Tongue (tissue), 2 donors: ENCODE results near the gene VDAC2. TPM values are rescaled to one million over a fixed set of nuclear protein-coding genes. Genes with fewer than 3 reads are reported as not detected.
A peak's percentile ranks its signal among the peaks of the same experiment; 100 is the strongest.

Experiments
- DNase-seq: peaks from one replicate; pipeline ENCODE4 v3.0.0-alpha.2; 2015
- total RNA-seq: library from RNA; depleted of rRNA; stranded (reverse); fragments of >200 nt; gene quantifications from one replicate; pipeline ENCODE4 v1.2.3, GENCODE V29; 2014

VDAC2 gene
- total RNA-seq, 1 donor from 2014 or later = 232 TPM

DNA sequence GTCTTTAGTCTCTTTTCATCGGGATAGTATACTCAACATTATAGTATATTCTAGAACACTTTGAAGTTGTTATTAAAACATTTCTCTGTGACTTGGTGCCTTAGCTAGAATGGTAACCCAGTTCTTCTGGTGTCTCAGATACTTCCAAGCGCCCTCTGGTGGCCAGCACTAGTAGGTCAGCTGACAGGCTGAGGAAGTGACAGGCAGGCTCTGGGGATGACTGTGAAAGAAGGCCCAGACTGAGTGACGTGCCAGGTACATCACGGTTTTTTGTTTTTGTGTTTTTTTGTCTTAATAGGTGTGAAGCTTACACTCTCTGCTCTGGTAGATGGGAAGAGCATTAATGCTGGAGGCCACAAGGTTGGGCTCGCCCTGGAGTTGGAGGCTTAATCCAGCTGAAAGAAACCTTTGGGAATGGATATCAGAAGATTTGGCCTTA is 20.0 kb downstream of the VDAC2 start:
- peak; percentile 93 for DNase-seq

DNA sequence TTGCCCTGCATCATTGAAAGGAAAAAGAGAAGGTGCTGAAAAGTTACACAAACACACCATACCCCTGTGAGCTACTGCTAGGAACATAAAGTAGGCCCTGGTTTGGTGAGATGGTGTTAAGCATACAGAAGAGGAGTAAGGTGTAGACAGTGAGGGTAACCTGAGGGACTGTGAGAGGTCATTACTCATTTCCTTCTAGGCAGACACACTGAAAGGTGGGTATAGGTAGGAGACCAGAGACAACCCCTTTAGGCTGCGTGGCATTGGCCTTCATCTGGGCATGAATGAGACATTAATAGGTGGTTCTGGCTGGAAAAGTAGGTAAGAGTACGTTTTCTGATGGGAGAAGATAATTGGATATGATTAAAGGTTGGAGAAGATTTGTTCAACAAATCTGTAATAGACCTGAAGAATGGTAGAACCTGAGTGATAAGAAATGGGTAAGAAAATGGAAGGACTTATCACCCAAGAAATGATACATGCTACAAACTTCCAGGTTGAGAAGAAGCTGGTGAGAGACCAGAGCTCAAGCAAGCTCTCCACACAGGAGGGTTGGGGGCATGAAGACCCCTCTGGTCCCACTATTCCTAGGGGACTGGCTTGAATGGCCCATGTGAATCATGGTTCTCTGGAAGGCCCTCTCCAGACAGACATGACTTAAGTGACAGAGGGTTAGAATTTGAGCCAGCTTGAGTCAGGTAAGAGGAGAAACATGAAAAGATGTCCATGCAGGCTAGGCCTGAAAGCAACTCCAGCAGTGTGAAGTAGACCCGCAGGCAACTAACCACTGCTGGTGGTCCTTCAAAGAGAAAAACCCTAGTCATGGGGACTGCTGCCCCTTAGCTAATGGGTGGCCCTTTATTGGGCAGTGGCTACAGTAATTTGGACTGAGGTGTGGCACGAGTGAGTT is 21.3 kb downstream of the VDAC2 start:
- no peak for DNase-seq

DNA sequence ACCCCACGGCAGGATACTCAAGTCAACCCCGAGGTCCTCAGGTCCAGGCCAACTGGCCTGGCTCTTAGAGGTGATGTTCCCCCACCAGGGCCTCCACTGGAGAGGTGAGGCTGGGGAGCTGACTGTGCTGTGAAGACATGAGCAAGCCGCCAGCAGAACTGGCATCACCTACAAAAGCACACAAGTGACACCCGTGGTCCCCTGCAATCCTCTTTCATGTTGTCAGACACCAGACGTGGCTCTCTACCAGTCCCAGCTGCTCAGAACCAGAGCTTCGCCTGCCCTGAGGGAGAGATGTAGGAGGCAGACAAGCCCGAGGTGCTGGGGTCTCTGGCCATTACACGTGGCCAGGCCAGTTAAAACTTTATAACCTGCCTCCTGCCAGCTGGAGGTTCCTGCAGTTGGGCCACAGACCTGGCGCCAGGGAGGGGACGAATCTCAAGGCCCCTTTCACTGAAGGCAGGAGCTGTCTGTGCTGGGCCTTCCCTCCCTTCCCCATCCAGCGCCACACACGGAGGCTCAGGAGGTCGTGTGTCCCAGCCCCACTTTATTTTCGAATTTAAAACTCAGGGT is 22.9 kb downstream of the VDAC2 start:
- no peak for DNase-seq

- peak; percentile 86 for DNase-seq
Measured at GRCh38 chr10:75234017-75234682, 23.6 kb downstream of the VDAC2 start.

GRCh38 chr10:75234683-75235374 is 24.2 kb downstream of the VDAC2 start:
- no peak for DNase-seq

DNA sequence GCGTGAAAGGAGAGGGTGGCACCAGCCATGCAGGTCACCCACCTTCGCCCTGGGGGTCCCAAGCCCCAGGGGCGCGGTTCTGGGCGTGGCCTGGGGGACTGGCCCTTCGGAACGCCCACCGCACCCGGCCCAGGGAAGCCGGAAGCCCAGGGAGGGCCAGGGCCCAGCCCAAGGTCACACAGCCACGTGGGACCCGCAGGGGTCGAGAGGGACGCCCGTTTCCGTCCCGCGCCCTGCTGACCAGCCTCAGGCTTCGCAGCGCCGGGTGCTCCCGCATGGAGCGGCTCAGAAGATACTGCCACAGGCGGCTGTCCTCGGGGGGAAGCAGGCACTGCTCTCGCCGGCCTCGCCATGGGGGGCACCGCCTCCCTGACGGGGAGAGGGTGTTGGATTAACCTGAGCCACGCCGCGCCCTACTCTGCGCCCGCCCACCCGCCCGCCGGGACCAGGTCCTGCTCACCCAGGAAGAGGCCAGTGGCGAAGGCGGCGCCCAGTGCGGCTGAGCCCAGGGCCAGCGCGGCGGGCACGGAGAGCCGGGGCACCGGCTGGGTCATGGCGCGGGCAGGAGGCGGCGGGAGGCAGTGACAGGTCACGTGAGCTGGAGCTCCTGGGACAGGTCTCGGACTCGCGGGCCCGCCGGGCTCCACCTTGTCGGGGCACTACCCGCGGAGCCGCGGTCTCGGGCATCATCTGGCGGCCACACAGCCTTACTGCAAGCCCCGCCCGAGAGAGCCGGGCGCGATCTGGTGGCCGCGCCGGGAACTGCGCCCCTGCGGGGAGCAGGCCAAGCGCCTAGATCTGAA is 25.0 kb downstream of the VDAC2 start, which contains the start of gene COMTD1:
COMTD1 (minus strand) TSS at position 583 of the 803 bp plus-strand sequence; CDS start at position 554, 29 bp downstream.
- peak; percentile 93 for DNase-seq

DNA sequence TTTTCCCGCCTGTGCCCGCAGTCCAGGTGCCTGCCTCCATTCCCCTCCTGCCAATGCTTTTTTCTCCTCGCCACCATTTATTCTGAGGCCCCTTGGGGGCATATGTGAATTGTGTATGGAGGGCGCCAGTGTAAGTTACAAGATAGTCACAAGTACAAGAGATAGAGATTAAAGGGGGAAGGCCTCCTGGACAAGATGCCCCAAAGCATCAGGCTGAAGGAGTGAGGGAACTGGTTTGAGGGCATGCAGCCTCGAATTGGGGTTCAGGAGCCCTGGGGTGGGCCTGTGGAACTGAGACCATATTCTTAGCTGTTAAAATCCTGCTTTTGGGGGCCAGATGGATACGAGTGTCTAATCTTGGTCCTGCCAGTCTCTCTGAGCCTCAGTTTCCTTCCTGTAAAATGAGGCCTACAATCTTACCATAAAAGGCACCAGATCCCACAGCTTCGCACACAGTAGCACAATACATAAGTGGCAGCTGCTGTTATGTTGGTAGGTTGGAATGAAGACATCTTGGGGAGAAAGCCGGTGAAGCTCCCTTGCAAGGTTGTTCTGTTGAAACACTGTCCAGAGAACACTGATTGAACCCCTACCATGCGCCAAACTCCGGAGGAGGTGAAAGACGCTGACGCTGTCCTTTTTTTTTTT is 25.7 kb downstream of the VDAC2 start:
- no peak for DNase-seq

- DNase-seq = no peak
Measured at GRCh38 chr10:75238182-75239095, 27.8 kb downstream of the VDAC2 start.

GRCh38 chr10:75239096-75239790 is 28.6 kb downstream of the VDAC2 start:
- no peak for DNase-seq

GRCh38 chr10:75240329-75241076 is 29.9 kb downstream of the VDAC2 start:
- DNase-seq = no peak

DNA sequence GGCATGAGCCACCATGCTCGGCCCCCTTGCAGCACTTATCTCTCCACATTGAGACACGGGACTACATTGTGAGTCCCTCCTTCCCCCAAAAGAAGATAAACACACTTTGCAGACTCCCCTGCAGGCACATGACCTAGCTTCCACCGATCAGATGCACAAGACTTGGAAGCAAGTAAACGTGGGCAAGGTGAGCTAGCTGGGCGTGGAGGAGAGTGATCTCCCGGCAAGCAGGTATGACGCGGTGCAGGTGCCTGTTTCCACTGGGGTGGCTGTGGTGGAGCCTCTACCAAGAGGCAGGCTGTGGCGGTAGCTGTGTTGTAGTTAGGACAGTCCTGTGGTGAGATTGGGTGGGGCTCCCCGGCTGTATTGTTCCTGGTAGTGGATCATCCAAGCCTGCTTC is 32.8 kb downstream of the VDAC2 start:
- no peak for DNase-seq

GRCh38 chr10:75244487-75245353 is 34.1 kb downstream of the VDAC2 start:
- DNase-seq = no peak

DNA sequence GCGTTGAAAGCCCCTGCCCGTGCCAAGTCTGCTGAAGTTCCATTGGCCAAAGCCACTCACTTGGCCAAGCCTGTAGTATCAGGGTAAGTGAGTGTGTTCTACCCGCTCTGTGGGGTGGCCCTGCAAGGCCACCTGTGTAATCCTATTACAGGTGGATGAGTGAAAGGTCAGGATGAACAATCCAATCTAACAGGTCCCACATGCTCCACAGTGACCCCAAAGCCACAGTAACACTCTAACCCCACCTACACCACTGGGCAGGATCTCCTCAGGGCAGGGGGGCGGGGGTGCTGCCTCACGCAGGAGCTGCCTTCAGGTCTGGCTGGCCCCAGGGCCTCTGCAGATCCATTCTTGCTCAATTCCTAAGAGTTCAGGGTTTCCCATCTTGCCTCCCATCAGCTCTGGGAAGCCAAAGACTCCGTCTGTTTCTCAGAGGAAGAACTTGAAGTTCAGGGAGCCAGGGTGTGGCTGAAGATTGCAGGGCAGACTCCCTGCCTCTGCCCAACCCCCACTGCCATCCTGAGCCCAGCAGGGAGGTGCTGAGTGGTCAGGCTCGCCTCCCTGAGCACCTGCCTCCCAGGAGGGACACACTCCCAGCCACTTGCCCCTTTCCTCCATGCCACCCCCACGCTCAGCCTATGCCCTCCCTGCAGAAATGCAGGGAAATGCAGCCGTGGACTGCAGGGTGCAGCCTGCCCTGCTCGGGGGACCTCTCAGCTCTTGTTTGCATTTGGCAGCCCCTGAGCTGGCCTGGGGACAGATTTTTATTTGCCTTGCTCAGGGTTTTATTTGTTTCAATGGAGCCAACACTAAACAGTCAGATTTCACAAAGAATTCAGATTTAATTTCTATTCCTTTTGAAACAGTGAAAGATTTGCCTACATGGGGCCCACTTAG is 35.0 kb downstream of the VDAC2 start:
- no peak for DNase-seq

DNA sequence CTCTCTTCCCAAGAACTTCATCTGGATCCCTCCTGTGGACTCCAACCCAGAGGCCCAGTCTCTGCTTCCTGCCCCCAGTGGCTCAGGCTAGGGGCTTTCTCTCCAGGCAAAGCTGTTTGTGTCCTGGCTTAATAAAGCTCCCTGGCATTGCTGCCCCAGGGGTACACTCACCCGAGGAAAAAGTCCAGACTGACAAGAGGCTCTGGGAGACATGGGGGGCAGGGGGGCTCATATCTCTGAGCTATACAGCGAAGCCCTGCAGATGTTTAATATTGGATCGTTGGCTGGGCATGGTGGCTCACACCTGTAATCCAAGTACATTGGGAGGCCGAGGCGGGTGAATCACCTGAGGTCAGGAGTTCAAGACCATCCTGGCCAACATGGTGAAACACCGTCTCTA is 35.9 kb downstream of the VDAC2 start:
- no peak for DNase-seq

GRCh38 chr10:75247797-75248196 is 37.2 kb downstream of the VDAC2 start:
- no peak for DNase-seq

DNA sequence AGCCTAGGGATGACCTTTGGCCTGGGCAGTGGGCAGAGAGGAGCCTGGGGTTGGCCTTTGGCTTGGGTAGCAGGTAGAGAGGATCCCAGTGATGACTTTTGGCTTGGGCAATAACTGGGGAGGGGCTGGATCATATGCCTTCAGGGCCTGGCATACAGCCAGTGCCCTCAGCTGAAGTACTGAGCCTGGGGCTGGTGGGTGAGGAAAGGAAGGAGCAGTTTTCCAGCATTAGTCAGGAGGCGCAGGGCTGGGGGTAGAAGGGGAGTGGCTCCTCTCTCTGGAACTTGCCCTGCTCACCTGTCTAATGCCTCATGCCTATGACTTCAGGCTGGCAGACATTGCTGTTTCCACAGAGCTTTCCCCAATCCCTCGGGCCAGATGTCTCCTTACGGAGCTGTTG is 40.3 kb downstream of the VDAC2 start:
- no peak for DNase-seq
